ENCODE results near the gene OR10A4. TPM values are rescaled to one million over a fixed set of nuclear protein-coding genes. Genes with fewer than 3 reads are reported as not detected.
"Not testable (repeated sequence)": the region's sequence is repeated elsewhere in the genome, so short reads cannot be mapped to it uniquely, and the experiment has no call there.

OR10A4 gene
- not detected for total RNA-seq

- DNase-seq, result no peak
Observed at GRCh38 chr11:6876325-6876724, at the start of gene OR10A4. Gene OR10A4, plus strand, starts transcription at chr11:6876625. Its CDS starts 23 bp downstream, at chr11:6876648.

- no peak for DNase-seq
Observed at GRCh38 chr11:6828103-6828502, 48.3 kb upstream of the OR10A4 start.

DNA sequence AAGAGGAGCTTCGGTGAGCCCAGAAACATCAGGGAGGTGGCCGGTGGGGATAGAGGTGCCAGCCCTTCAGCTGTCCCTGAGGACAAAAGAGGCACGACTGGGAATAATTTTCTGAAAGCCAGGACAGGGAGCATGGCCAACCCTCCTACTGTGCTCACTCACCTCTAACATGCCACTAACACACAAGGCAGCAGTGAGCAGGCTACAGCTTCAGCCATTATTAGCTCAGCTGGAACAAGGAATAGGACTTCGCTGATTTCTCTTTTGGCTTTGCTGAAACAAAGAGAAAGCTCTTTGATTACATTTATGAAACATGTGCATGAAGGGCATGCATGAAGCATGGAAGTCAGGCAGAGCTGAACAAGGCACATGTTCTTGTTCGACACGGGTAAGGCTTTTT is 43.1 kb upstream of the OR10A4 start:
- DNase-seq, result no peak

GRCh38 chr11:6834021-6834420 is 42.4 kb upstream of the OR10A4 start:
- no peak for DNase-seq

- no peak for DNase-seq
Observed at GRCh38 chr11:6841694-6842093, 34.7 kb upstream of the OR10A4 start.

- DNase-seq, result no peak
Observed at GRCh38 chr11:6843670-6844069, 32.8 kb upstream of the OR10A4 start.

GRCh38 chr11:6844356-6844755 is 32.1 kb upstream of the OR10A4 start:
- DNase-seq, result no peak

DNA sequence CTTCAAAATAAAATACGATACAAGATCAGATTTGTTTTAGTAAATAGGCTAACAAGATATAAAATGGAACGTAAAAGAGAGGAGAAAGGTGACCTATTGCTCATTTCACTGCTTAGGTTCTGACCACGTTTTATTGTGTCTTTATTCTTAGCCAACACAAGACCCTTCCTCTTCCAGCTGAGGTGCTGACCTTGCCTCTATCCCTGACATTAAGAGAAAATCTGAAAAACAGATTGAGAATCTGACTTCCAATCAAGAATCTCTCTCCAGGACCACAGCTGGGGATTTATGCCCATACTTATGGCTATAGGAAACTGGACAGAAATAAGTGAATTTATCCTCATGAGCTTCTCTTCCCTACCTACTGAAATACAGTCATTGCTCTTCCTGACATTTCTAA is 31.0 kb upstream of the OR10A4 start, which contains the start of gene OR10A5:
TSS of gene OR10A5 (plus strand) at position 301 of the 400 bp plus-strand sequence. CDS start at position 301, 0 bp downstream.
- DNase-seq, result no peak

DNA sequence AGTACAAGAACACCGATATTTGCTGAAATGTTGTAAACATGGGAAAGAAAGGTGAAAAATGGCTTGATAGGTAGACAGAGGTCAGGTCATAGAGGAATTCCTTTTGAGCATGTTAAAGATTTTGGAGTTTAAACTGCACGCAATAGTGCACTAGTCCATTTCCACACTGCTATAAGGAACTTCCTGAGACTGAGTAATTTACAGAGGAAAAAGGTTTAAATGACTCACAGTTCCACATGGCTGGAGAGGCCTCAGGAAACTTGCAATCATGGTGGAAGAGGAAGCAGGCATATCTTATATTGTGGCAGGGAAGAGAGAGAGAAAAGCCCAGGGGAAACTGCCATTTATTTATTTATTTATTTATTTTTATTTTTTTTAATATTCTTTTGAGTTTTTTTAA is 25.9 kb upstream of the OR10A4 start:
- DNase-seq, result no peak

DNA sequence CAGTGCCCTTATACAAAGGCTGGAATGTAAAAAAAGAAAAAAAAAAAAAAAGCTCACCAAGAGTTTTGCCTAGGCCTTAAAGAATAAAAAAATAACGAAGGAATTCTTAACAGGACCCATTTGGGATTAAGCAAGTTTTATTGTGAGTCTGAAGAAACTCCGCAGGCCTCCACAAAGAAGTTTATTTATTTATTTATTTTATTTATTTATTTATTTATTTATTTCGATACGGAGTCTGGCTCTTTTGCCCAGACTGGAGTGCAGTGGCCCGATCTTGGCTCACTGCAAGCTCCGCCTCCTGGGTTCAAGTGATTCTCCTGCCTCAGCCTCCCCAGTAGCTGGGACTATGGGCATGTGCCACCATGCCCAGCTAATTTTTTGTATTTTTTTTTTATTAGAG is 21.6 kb upstream of the OR10A4 start:
- DNase-seq, result not testable (repeated sequence)

GRCh38 chr11:6855971-6856541 is 20.4 kb upstream of the OR10A4 start:
- DNase-seq, result no peak

DNA sequence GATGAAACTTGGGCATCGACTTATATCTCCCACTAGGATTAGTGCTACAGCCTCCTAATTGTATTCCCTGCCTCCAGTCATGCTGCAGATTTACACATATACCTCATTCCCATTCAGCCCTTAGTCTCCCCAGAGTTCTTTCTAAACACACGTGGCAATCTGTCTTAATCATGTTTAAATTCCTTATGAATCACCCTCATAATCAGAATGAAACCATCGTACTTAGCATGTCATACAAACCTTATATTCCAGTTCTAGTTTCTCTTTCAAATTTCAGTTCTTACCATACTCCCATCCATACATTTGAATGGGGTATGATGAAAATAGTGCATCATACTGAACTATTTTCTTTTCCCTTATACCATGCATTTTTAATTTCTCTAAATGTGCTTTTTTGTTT is 19.6 kb upstream of the OR10A4 start:
- no peak for DNase-seq

- no peak for DNase-seq
Observed at GRCh38 chr11:6862961-6863360, 13.5 kb upstream of the OR10A4 start, which contains the start of gene OR10A2. Gene OR10A2, plus strand, starts transcription at chr11:6863057. Its CDS starts 6,698 bp downstream, at chr11:6869755.

DNA sequence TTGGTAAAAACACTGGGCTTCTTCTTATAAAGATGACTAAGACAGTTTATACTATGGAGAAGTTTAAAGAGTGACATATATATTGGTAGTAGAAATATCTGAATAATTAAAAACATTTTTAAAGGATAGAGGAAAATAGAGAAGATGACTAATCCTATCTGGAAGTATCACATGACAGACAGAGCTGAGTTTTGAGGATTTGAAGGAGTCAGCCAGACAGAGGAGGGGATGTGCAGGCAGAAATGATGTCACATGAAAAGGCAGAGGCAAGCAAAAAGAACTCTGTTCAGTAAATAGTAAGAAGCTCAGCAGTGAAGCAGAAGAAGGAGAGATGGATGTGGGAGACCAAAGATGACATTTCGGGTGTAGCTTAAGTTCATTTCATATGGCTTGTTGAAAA is 12.0 kb upstream of the OR10A4 start:
- DNase-seq, result no peak

DNA sequence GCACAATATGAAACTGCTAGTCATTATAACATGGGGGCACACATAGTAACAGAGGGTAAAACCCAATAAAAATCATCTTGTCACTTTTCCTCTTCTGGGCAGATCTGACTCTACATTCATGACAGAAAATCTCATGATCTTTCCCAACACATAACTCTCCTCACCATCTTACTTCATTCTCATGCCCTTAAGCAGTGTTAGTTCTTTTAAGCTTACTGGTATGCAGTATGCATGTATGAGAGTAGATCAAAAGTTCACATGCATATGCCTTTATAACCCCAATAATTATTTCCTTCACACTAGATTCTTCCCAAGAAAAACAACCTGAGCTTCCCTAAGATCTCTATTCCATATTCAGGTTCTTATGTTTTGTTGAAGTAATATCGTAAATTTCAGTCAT is 5.1 kb upstream of the OR10A4 start:
- DNase-seq, result no peak

- DNase-seq, result no peak
Observed at GRCh38 chr11:6875761-6876160, 664 bp upstream of the OR10A4 start.

DNA sequence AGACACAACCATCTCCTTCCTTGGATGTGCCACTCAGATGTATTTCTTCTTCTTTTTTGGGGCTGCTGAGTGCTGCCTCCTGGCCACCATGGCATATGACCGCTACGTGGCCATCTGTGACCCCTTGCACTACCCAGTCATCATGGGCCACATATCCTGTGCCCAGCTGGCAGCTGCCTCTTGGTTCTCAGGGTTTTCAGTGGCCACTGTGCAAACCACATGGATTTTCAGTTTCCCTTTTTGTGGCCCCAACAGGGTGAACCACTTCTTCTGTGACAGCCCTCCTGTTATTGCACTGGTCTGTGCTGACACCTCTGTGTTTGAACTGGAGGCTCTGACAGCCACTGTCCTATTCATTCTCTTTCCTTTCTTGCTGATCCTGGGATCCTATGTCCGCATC is 489 bp downstream of the OR10A4 start:
- DNase-seq, result no peak

DNA sequence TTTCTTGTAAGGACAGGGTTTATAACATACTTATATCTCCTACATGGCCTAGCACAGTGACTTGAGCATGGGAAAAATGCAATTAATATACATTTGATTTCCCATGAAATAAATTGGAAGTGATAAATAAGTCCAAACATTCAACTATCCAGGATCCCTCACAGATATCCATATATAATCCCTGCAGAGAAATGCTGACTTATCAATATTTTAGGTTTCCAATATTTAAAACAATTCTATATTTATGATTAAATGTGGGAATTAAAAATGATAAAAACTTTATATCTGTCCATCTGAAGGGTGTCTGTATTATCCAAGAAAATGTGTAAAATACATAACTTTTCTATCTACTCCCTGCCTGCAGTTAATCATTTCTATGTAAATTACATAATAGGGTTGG is 6.3 kb downstream of the OR10A4 start:
- DNase-seq, result no peak

DNA sequence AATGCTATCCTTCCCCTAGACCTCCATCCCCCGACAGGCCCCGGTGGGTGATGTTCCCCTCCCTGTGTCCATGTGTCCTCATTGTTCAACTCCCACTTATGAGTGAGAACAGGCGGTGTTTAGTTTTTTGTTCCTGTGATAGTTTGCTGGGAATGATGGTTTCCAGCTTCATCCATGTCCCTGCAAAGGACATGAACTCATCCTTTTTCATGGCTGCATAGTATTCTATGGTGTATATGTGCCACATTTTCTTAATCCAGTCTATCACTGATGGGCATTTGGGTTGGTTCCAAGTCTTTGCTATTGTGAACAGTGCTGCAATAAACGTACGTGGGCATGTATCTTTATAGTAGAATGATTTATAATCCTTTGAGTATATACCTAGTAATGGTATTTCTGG is 11.3 kb downstream of the OR10A4 start:
- not testable (repeated sequence) for DNase-seq

DNA sequence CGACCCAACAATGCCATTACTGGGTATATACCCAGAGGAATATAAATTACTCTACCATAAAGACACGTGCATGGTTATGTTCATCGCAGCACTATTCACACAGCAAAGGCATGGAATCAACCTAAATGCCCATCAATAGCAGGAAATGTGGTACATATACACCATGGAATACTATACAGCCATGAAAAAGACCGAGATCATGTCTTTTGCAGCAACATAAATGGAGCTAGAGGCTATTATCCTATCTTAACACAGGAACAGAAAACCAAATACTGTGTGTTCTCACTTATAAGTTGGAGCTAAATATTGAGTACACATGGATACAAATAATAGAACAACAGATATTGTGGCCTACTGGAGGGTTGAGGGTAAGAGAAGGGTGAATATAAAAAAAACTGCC is 12.4 kb downstream of the OR10A4 start:
- DNase-seq, result no peak

DNA sequence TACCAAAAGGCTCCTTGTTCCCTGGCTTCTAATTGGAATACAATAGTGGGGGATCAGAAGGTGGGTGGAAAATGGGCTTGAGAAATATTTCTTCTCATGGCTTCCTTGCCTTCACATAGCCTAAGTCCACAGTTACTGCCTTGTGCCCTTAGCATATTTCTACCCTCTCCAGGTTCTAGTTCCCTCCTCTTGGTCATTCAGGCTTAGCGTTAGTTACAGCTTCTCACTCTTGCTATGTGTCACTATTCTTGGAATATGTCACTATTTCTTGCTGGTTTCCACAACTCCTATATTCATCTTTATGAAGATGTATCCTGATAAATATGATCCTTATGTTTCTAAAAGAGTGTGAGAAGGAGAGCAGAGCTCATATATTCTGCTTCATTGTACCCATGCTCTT is 13.4 kb downstream of the OR10A4 start:
- no peak for DNase-seq

GRCh38 chr11:6892400-6892799 is 16.0 kb downstream of the OR10A4 start, which contains the start of gene OR2D2:
Gene OR2D2, minus strand, starts transcription at chr11:6892500. Its CDS starts 0 bp downstream, at chr11:6892500.
- no peak for DNase-seq

- no peak for DNase-seq
Observed at GRCh38 chr11:6894097-6894496, 17.7 kb downstream of the OR10A4 start.

DNA sequence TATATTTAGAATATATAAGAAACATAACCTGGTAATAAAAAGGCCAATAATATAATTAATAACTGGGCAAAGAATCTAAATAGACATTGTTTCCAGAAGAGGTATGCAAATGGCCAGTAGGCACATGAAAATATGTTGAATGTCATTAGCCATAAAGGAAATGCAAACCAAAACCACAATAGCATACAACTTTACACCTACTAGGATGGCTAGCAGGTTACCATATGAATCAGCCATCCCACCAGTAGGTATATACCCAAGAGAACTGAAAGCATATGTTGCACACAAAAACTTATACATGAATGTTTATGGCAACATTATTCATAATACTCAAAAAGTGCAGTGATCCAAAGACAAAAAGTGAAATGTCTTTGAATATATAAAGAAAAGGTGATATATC is 18.6 kb downstream of the OR10A4 start:
- no peak for DNase-seq

GRCh38 chr11:6898911-6899310 is 22.5 kb downstream of the OR10A4 start:
- DNase-seq, result no peak
